Head of caudate nucleus (tissue), 42 donors: Measurements from ENCODE around the gene BCKDHB.
A peak's percentile ranks its signal among the peaks of the same experiment; 100 is the strongest.

ENCODE experiments used
- DNase-seq, 42 donors: peaks; one replicate each; pipeline versions ENCODE4 v3.0.0 to v3.0.0-alpha.2; 2020 to 2021; ENCODE audit warnings: mixed read lengths in 7 of 42
- intact Hi-C: fragments of 100-400 bp; cut with DNase I; formaldehyde crosslinking; loops from one replicate; pipeline ENCODE4 v1.15.0; 2022

BCKDHB gene

DNA sequence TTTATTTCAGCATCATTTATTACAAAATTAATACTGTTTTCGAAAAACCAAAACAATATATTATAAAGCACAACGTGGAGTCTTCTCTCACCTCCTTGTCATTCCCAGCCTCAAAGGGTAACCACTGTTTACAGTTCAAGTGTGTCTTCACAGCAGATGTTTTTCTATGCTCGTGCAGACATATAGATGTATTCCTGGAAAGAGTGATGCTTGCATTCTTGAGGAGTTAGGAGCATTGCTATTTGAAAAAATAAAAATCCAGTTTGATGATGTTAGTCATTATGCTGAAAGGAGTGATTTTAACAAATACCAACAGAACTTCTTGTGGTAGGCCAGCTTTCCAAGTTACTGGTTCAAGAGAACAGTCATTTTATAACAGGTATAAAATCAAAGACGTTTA, 234.9 kb downstream of the BCKDHB start:
- no peak for DNase-seq
- intact Hi-C loops: no loop called here

DNA sequence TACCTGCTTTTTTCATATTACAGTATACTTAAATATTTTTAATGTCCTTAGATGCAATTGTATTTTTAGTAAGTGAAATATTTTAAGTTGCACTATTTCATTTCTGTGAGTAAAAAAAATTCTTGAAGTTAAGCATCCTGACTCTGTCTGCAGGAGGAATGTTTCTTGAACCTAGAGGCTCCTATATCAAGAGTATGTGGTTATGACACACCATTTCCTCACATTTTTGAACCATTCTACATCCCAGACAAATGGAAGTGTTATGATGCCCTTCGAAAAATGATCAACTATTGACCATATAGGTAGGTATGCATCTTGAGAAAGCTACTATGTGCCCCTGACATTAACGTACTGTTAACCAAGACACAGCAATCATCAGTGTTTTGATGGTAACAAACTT, 237.0 kb downstream of the BCKDHB start:
- DNase-seq: no peak
- intact Hi-C loops: no loop called here

DNA sequence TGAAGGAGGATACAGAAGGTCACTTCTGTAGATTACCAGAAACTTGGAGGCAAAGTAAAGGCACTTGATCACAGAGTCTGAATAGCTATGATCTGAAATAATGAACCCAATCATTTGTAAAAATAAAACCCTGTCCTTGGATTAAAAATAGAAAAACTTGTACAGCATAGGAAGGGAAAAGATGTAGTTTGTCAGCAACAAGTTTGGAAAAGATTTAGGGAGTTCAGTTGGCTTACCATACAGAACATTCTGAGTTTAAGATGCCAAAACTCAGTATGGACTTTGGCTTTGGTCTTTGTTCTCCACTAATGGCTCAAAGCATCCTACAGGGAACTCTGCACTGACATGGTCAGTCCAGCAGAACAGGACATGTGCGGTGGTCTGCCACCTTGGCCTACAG, 240.6 kb downstream of the BCKDHB start:
- DNase-seq: no peak
- intact Hi-C loops: no loop called here

DNA sequence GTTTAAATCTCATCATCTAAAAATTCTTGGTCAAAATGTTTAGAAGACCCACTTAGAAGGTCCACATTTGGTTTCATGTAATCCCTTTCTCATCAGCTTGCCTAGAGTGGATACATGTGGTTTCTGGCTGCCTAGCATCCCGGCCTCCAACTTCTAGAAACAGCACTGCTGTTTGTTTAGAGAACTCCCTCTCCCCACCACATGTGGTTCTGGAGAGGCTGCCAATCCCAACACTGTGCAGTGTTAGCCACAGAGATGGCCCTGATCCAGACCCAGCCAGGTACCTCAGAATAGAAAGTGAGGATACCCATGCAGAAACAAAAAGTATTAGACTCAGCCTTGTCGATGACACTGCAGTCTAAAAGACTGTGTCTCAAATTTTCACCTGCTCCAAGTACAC, 241.8 kb downstream of the BCKDHB start:
- intact Hi-C loops: no loop called here
- DNase-seq: no peak

DNA sequence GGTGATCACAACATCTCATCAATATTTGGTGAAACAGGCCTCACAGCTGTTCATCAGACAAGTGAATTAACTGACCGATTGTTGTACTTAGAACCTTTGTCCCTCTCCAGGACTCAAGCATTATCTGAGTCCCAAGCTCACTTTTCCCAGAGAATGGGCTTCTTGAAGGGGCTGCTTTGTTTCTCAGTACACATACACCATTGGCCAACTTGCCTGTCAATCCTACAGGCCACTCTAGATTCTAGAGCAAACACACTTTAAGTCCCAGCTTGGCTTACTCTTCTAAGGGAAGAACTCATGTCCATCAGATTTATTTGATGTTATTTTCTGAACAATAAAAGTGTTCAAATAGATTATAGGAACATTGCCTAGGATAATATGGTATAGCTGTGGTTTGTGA, 249.5 kb downstream of the BCKDHB start:
- intact Hi-C loops: no loop called here
- no peak for DNase-seq

DNA sequence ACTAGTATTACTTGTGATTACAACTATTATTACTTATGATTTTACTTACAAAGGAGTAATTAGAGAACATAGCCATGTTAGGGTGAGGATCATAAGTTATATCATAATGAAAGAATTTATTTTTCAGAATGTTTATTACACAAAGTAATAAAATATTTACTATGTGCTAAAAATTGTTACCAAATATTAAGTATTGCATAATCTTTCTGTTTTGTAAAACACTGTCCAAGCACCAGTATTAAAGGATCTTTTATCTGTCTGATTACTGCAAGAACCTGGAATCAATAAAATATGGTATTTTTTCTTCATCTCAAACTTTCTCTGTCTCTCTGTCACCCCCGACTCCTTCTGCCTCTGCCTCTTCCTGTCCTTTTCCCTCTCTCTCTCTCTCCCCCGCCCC, 250.1 kb downstream of the BCKDHB start:
- intact Hi-C loops: no loop called here
- DNase-seq: no peak

DNA sequence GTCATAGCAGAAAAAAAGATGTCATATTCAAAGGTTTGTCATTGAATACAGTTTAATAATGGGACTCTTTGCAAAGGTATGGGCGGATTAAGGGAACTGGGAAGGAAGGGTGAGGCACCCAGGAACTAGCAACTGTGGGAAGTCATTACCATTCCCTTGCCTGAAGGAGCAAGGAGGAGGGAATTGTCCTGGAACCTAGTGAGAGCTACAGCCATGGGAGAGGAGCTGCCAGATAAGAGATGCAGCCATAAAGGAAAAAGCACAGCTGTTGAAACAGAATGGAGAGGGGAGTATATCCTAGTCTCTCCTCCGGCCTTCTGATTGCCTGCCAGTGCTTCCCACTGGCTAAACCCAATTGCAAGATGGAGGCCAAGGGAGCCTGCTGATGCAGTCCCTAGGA, 250.6 kb downstream of the BCKDHB start:
- DNase-seq: no peak
- intact Hi-C loops: no loop called here

DNA sequence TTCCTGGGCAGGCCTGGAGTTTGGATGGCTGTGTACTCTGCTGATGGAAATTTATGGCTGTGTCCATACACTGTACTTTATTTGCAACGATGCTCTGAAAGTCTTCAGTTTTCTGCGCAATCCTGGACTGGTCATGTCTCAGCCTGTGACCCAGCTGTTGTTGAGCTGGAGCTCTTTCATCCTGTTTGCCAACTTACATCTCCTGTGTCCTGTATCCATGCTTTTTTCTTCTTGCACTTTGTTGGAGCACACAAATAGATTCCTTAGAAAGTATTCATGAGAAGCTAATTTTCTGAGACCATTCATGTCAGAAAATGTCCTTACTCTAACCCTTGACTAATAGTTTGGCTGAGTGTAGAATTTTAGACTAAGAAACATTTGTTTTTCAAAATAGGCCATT, 251.2 kb downstream of the BCKDHB start:
- DNase-seq: no peak

DNA sequence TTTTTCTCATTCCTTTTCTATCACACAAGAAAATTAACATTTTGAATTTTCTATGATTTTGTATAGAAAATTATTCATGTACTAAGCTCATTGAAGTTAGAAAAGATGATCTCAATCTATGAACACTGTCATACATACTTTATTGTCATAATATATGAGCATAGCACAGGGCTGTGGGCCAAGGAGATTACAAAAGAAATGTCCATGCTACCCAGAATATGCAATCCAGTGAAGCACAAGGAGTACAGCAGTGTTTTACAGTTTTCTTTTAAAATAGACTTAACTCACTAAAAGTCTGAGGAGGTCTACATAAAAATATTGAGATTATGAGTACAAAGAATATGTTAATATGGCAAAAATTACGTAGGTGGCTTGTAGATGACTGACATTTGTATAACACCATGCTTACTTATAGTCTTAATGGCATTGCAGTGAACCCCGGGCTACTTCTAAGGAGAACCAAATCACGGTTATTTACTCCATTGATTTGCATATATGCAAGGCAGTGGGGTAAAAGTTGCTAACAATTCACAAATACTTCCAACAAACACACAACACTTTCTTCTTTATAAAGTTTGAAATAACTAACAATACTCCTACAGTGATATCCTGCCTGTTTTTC, 257.1 kb downstream of the BCKDHB start:
- no peak for DNase-seq
- intact Hi-C loops: no loop called here

More for the DNA sequence above, 251.2 kb downstream of the BCKDHB start:
- intact Hi-C loops: no loop called here

DNA sequence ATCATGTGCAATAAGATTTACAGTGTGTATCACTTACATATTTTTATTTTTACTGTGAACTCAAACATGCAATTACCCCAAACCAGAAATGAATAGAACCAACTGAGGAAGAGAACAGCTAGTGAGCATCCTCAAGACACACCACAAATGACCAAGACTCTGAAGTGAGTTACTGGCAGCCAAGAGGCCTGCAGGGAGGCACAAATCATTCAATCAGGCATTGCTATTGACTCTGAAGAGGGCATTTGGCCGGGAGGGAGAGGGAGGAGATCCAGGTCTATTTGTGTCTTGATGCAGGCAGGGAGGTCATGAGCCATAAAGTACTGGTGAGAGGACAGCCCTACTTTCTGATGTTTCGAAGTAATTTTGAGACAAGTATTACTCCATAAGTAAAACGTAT, 257.7 kb downstream of the BCKDHB start:
- no peak for DNase-seq

DNA sequence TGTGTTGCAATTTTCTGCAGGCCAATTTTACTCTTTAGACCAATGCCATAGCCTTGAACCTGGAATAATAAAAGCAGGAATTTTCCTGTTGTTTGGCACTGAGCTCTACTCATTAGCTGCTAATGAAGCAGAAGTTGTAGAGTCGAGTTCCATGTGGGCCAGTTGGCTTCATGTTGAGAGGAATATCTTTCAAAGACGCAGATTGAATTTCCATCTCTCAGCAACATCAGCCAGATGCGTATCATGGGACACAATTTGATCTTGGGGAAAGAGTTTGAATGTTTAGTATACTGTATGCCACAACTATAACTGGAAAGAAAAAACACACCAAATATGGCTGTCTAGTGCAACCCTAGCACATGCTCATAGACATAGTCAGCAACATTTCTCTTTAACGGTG, 259.6 kb downstream of the BCKDHB start:
- intact Hi-C loops: no loop called here
- no peak for DNase-seq

More for the DNA sequence above, 257.7 kb downstream of the BCKDHB start:
- intact Hi-C loops: no loop called here

DNA sequence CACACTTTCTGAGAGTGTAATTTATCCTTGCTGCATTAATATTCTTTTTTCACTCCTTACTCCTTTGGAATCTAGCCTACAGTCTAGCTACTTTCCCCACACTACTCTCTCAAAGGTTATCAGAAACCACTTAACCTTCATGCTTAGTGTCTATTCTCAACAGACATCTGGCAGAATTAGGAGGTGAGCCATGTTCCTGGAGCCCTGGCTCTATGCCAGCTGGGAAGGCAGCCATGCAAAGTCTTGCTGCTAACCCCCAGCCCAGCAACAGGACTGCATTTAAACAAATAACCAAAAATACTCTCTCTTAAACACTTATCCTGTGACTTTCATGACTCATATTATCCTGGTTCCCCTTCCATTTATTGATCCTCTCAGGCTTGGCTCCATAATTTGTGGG, 260.2 kb downstream of the BCKDHB start:
- DNase-seq: peak in 8 of 42 donors; percentile 6 to 47 (median 12)
- intact Hi-C loops: no loop called here

DNA sequence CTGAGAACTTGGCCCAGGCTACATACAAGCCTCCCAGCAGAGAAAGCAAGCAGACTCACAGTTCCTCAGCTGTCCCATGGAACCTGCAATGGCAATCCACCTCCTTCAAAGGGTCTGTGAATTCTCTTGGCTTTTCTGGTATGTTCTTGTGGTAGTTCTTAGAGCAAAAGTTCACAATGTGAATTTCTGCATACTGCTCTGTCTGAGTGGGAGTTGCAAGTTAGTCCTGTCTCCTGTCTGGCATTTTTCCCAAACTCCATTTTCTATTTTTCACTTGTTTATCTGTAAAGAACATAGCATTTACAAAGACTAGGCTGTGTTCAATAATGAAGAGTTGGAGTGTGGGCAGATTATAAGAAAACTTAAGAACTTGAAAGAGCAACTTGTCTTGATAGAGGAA, 269.9 kb downstream of the BCKDHB start:
- intact Hi-C loops: no loop called here

DNA sequence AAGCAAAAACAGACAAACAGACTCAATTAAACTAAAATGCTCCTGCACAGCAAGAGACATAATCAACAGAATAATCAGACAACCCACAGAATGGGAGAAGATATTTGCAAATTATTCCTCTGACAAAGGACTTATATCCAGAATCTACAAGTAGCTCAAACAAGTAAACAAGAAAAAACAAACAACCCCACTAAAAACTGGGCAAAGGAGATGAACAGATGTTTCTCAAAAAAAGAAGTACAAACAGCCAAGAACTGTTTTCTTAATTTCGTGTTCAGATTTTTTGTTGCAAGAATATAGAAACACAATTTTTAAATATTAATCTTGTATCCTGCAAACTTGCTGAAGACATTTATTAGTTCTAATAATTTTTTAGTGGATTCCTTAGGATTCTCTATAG, 274.1 kb downstream of the BCKDHB start:
- intact Hi-C loops: no loop called here
- DNase-seq: no peak

More for the DNA sequence above, 269.9 kb downstream of the BCKDHB start:
- DNase-seq: no peak

DNA sequence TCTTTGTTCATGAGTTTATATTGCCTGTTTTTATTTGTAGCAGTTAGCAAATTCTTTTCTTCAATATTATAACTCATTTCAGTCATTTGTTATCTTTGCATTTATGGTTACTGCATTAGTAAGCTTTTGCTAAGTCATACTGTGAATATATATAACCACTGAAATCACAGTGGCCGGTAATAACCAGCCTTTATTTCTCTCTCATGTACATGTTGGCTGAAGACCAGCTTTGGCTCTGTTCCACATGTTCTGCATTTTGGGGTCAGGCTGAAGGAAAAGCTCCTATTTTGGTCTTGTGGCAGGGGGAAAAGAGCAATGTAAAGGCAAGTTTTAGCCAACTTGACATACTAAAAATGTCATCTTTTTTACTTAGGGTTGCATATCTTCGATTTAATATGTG, 276.3 kb downstream of the BCKDHB start:
- DNase-seq: no peak
- intact Hi-C loops: no loop called here

DNA sequence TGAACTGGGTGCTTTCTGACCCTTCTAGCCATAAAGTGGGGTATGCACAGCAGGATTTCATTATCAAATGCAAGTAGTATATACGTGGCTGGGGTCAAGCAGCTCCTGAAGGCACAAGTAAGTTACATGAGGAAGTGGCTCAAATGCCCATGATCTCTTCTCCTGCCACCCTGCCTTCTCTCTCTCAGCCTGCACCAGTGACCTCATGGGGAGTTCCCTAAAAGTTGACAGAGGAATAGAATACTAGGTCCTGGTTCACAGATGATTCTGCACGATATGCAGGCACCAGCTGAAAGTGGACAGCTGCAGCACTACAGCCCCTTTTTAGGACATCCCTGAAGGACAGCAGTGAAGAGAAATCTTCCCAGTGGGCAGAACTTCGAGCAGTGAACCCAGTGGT, 282.0 kb downstream of the BCKDHB start:
- intact Hi-C loops: no loop called here
- DNase-seq: no peak
